RWPE1 (cell line): ENCODE results near the gene GLIPR2.

Experiments used
- CTCF ChIA-PET: fragments of 350-600 bp; sonication (Branson Sonifier 250); formaldehyde crosslinking; extraction: SDS; loops from one replicate; lab custom pipeline; 2021; lab: Yijun Ruan, JAX
- POLR2A ChIA-PET: fragments of 400-600 bp; formaldehyde crosslinking; extraction: SDS; loops from one replicate; lab custom pipeline; 2020; ENCODE audit warnings: antibody characterized with exemption; ENCODE audit not compliant: low non-redundant PET; lab: Yijun Ruan, JAX
- DNase-seq: peaks from one replicate; pipeline ENCODE4 v3.0.0; 2012; ENCODE audit warnings: low spot score
- H3K27ac ChIP-seq: fragments of 450-650 bp; 2 replicates; pipeline ENCODE4 v1.5.1; 2017
- CTCF ChIP-seq: fragments of 450-650 bp; conservative IDR thresholded peaks from 2 replicates; pipeline ENCODE4 v1.5.1; 2017; ENCODE audit warnings: low read depth, mild to moderate bottlenecking

The GLIPR2 gene

GRCh38 chr9:36163049-36163785, 26.7 kb downstream of the GLIPR2 start:
- peak overlapping the region; percentile 51 for H3K27ac ChIP-seq
- POLR2A ChIA-PET = no interaction called here
- TF ChIP-seq CTCF = no peak
- DNase-seq = no peak
- CTCF ChIA-PET = no interaction called here

GRCh38 chr9:36163786-36164170, 27.2 kb downstream of the GLIPR2 start:
- CTCF ChIA-PET = interaction anchor here (0.6 to 1.3 kb wide), 4 partner anchors 18 to 209 kb away, joined by 3 to 4 read pairs (median 3); no protein-coding TSS in a partner anchor
- POLR2A ChIA-PET = no interaction called here
- H3K27ac ChIP-seq = peak overlapping the region; percentile 51
- DNase-seq = no peak
- TF ChIP-seq CTCF = no peak

GRCh38 chr9:36164372-36164771, 27.8 kb downstream of the GLIPR2 start:
- CTCF ChIA-PET = interaction anchor here (0.6 to 1.3 kb wide), 6 partner anchors 18 to 210 kb away, joined by 3 to 4 read pairs (median 3); no protein-coding TSS in a partner anchor
- POLR2A ChIA-PET = no interaction called here
- no peak overlapping the region for H3K27ac ChIP-seq
- DNase-seq = no peak
- no peak for TF ChIP-seq CTCF

- no peak overlapping the region; the same call in 1 of the 2 replicates for H3K27ac ChIP-seq
- DNase-seq = no peak
- ChIA-PET POLR2A (no interaction called here), CTCF (interaction anchor here (0.6 to 1.3 kb wide), 6 partner anchors 17 to 314 kb away, joined by 3 to 4 read pairs (median 3); no protein-coding TSS in a partner anchor)
- TF ChIP-seq CTCF = no peak
Observed at GRCh38 chr9:36164989-36165388, 28.5 kb downstream of the GLIPR2 start.

- ChIA-PET CTCF (interaction anchor here (0.6 to 1.7 kb wide), 10 partner anchors 17 to 1523 kb away, joined by 3 to 7 read pairs (median 4); partner anchors contain the start of gene GLIPR2), POLR2A (no interaction called here)
- H3K27ac ChIP-seq = peak overlapping the region; percentile 7; the same call in 1 of the 2 replicates
- peak; percentile 46 for DNase-seq
- no peak for TF ChIP-seq CTCF
Observed at GRCh38 chr9:36165826-36166167, 29.3 kb downstream of the GLIPR2 start.

- ChIA-PET POLR2A (no interaction called here), CTCF (interaction anchor here (0.6 to 1.7 kb wide), 22 partner anchors 8 to 1523 kb away, joined by 3 to 11 read pairs (median 4); partner anchors contain the start of gene GLIPR2)
- peak; percentile 93 for DNase-seq
- H3K27ac ChIP-seq = peak overlapping the region; percentile 7; the same call in 1 of the 2 replicates
- peak; percentile 100 for TF ChIP-seq CTCF
Observed at GRCh38 chr9:36166168-36166927, 29.8 kb downstream of the GLIPR2 start.
